GM18909 (cell line): ENCODE measurements around the gene PDHX.

ENCODE experiments used
- ATAC-seq: cut with Tn5 transposase; IDR thresholded peaks from one replicate; pipeline ENCODE4 v1.9.1; 2021; ENCODE audit warnings: mild to moderate bottlenecking; ENCODE audit not compliant: unreplicated experiment, poor library complexity

Gene PDHX

DNA sequence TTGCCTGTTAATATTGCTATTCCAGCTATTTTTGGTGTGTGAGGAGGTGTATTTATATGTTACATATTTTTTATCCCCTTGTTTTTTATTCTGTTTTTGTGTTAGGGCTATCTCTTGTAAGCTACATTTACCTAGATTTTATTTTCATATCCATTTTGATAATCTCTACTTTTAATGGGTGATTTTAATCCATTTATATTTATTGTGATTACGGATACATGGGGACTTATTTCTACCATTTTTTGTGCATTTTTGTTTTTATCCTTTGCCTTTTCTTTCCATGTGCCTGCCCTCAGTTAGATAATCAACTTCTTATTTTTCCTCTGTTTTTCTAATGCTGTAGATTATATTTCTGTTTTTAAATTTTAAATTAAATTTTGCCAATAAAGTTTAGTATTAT, 28.3 kb downstream of the PDHX start:
- no peak for ATAC-seq

DNA sequence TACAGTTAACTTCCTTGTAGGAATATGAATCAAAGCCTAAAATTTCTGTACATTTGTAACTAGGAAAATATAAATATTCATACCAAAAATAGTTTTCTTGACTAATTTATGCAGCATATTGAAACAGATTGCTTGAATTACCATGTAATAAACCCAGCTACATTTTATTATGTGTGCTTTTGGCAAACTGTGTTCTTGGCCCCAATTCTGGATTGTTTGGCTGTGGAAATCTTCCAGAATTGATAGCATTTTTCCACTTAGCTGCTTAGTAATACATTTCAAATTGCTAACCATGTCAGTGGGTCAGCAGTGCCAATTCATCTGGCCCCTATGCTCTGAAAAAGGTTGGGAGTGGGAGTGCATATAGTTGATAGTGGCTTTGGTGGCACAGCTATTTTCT, 32.3 kb downstream of the PDHX start:
- ATAC-seq = no peak

DNA sequence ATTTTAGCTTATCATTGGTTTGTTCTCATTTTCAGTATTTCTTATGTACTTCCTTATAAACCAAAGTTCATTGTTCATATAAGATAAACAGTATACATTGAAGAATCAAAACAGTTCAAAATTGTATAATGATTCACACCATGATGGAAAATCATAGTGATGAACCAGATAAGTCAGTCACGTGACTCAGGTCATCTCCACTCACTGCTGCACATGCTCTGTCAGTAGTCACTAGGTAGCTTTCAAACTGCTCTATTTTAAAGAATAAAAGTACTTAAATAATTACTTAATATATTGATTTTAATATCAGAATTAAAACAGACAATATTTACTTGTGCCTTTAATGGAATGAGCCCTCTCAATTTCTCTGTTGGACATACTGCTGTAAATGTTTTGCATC, 37.5 kb downstream of the PDHX start:
- no peak for ATAC-seq

DNA sequence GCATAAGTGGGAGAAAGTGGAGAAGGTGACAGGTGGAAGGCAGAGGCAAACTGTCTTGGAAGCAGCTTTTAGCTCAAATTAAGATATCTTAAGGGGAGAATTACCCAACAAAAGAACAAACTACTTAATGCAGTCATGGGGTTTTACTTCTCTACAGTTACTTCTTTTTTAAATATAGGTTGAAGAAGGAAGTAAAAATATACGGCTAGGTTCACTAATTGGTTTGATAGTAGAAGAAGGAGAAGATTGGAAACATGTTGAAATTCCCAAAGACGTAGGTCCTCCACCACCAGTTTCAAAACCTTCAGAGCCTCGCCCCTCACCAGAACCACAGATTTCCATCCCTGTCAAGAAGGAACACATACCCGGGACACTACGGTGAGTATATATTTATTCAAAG, 40.8 kb downstream of the PDHX start:
- no peak for ATAC-seq

DNA sequence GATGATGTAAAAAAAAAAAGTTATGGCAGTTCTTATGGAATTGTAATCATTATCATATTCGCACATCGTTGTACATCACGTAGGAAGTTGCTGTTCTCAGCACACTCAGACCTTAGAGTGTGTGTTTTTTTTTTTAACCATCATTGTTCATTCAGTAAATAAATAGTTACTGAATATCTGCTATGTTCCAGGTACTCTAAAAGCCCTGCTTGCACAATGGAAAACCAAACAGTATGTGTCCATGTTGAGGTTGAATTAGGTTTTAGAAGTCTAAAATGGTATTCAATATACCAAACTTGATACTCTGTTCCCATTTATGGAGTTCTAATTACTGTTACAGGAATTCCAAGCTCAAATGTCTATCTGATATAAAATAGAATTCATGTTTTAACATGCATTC, 41.2 kb downstream of the PDHX start:
- no peak for ATAC-seq

DNA sequence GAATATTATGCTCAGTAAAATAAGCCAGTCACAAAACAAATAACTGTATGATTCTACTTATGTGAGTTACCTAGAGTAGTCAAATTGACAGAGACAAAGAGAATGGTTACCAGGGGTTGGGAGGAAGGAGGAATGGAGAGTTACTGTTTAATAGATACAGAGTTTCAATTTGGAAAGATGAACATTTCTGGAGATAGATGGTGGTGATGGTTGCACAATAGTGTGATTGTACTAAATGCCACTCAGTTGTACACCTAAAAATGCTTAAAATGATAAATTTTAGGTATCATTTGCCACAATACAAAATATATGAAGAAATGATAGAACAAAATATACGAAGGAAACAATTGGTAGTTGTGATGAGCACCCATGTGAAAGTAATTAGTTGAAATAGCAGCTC, 43.4 kb downstream of the PDHX start:
- no peak for ATAC-seq

DNA sequence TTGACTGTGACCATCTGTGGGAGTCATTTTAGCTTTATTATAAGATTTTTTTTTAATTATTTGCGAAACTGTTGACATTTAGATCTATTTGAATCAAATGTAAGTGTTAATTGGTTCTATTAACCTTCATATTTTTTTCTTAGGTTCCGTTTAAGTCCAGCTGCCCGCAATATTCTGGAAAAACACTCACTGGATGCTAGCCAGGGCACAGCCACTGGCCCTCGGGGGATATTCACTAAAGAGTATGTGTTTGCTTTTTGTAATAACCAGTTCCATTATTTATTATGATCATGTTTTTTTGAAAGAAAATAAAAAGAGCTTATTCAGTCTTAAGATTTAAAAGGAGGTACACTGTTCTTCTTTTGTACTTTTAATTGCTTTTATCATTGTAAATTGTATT, 43.9 kb downstream of the PDHX start:
- ATAC-seq = no peak

DNA sequence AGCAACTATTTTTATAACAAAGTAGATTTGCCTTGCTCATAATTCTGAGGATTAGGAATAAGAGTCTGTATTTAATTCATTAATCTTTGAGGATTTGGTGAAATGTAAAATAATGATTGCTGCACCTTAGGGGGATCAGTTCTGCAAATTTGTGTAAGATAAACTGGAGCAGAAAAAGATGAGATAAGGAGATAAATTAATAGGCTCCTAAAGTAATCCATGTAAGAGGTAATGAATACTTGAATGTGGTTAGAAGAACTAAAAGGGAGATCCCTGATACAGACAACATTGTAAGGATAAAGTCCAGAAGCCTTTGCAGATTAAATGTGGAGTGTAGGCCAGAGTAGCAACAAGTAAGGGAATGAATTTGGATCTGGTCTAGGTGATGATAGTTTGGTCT, 45.6 kb downstream of the PDHX start:
- ATAC-seq = no peak

DNA sequence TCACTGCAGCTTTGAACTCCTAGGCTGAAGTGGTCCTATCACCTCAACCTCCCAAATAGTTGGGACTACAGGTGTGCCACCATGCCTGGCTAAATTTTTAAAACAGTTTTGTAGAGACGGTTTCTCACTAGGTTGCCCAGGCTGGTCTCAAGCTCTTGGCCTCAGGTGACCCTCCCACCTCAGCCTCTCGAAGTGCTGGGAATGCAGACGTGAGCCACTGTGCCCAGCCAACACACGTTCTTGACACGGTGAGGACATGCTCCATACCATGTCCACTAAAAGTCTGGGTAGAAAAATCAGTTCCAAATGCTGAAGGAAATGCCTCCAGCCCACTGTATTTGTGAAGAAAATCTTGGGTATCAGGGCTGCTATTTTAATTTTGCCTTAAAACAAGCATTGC, 46.9 kb downstream of the PDHX start:
- ATAC-seq = no peak

DNA sequence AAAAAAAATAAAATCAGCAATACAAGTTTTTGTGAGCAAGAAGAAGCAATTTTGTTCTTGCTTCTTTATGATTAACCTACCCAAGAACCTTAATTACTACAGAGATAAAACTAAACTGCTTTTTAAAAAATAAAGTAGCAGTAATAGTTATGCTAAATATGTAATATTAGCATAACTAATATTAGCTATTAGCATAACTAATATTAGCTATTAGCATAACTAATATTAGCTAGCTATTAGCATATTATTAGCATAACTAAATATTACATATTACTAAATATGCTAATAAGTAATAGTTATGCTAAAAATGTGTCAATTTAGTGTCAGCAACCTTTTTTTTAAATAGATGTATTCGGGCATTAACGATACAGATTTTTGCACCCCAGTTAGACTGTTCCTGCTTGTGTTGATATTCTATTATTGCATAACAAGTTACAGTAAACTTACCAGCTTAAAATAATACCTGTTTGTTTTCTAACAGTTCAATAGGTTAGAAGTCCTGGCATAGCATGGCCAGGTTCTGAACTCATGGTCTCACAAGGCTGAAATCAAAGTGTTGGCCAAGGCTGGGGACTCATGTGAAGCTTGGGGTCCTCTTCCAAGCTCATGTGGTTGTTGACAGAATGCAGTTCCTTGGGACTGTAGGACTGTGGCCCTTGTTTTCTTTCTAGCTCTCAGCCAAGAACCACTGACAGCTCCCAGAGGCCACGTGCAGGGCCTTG, 48.4 kb downstream of the PDHX start:
- no peak for ATAC-seq

DNA sequence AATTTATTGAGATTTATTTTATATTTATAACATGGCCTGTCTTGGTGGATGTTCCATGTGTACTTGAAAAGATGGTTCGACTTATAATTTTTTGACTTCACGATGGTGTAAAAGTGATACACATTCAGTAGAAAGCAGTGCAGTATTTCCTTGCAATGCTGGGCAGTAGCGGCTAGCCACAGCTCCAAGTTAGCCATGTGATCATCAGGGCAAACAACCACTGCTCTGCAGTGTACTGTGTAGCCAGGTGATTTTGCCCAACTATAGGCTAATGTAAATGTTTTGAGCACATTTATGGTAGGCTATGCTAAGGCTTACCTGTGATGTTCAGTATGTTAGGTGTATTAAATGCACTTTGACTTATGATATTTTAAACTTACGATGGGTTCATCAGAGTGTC, 52.4 kb downstream of the PDHX start:
- no peak for ATAC-seq

DNA sequence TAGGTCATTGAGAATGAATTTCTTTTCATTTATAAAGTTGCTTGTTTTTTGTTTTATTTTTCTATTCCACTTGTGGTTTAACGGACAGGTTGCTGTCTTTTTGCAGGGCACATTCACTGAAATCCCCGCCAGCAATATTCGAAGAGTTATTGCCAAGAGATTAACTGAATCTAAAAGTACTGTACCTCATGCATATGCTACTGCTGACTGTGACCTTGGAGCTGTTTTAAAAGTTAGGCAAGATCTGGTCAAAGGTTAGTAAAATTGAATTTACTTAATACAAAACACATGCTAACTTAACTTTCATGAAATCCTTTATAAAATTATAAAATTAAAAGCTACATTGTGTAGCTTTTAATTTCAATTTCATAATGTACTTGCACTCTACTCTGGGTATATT, 53.6 kb downstream of the PDHX start:
- no peak for ATAC-seq

DNA sequence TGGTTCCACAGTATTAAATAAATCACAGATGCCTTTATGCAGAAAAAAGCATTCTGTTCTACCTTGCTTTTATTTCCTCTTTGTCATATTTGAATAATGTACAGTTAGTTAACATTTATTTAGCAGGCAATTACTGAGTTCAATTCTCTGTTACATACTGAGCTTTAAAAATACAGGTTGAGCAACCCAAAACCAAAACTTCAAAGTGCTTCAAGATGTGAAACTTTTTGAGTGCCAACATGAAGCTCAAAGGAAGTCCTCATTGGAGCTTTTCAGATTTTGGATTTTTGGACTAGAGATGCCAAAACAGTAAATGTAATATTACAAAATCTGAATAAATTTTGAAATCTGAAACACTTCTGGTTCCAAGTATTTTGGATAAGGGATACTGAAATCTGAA, 54.1 kb downstream of the PDHX start:
- ATAC-seq = no peak

DNA sequence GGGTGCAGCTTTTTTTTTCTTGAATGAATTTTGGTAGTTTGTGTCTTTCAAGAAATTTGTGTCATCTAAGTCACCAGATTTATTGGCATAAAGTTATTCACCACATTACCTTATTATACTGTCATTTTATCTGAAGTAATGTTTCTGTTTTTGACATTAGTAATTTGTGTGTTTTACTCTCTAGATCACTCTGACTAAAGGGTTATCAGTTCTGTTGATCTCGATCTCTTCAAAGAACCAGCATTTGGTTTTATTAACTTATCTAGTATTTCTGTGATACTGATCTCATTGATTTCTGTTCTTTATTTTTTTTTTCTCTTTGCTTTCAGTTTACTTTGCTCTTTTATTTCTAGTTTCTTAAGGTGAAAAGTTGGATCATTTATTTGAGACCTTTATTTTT, 55.5 kb downstream of the PDHX start:
- ATAC-seq = no peak

DNA sequence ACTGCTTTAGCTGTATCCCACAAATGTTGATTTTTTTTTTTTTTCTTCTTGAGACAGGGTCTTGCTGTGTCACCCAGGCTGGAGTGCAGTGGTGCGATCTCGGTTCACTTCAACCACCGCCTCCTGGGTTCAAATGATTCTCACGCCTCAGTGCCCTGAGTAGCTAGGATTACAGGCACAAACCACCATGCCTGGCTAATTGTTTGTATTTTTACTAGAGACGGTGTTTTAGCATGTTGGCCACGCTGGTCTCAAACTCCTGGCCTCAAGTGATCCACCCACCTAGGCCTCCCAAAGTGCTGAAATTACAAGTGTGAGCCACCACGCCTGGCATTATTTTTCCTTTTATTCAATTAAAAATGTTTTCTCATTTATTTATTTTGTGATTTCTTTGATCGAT, 55.9 kb downstream of the PDHX start:
- no peak for ATAC-seq

DNA sequence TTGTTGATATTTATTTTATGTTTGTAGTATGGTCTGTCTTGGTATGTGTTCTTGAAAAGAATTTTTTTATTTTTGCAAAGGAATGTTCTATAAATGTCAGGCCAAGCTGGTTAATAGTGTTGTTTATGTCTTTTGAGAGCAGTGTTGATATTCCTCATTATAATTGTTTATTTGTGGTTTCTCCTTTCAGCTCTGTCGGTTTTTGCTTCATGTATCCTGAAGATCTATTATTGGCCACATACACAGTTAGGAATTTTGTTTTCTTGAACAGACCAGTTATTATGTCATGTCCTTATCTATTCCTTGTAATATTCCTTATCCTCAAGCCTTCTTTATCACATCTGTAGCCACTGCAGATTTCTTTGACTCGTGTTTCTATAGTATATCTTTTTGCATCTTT, 56.5 kb downstream of the PDHX start:
- no peak for ATAC-seq

DNA sequence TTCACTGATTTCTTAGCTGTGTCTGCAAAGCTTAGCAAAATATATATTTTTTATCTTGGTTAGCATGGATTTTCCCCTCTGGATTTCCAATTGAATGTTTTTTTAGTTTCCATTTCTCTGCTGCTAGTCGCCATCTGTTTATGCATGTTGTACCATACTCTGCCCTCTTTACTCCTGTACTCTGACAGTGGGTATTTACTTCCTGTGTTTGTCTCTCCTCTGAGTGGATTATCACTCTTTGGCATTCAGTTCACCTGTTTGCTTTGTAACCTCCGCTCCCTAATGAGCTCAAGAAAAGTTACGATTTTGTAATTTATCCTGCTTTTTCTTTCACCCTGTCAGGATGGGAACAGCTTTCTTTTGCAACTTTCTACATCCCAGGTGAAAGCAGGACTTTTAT, 59.1 kb downstream of the PDHX start:
- ATAC-seq = no peak

DNA sequence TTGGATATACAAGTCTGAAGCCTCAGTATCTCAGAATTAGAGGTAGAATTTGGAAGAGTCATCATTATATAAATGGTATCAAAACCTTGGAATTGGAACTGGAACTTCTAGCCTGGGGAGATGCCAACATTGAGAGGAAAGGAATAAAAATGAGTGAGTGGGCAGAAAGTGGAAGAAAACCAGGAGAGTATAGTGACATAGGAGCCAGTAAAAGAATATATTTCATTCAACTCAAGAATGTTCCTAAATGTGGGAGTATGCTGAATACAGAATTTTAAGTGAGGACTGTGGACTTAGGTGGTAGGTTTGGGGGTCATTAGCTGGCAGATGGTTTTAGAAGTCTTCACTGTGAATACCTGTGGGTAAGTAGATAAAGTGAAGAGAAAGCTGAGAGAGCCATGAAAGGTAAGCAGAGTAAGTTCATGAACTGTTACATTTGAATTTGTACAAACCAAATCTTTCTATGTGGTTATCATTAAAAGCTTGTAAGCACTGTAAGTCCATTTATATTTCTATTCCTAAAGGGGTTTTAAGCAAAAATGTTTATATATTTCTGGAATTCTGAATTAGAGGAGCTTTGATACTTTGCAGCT, 60.2 kb downstream of the PDHX start:
- no peak for ATAC-seq

DNA sequence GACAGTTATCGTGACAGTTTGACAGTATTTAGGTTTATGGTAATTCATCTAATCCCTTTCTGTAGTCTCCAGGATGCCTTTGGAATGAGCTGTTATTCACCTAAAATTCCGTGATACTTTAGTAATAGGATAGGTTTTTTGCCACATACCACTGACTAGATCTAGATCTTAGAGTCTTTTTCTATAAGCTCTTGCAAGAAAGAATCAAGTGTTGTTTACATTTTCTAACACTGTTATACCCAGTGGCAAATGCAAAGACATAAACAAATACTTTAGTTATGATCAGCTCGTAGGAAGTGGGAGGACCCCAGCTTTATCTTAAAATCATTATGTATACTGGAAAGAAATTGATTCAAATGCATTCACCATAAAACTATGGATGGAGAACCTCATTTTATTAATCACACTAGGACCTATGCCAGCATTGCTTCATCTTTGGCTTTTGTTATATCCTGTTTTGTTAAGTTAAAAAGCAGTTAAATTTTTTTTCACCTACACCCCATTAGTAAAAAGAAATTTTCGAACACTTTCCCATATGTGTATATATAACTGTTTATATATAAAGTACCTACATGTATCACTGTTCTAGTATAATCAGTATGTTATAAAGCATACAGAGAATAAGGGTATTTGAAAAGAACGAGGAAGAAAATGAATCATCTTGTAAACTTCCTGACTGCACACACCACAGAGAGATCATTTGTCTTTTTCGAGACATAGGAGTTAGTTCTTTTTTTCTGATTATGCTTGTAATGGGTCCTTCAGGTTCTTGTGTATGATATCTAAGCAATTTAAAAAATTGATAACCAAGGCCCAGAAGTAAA, 60.9 kb downstream of the PDHX start:
- no peak for ATAC-seq

DNA sequence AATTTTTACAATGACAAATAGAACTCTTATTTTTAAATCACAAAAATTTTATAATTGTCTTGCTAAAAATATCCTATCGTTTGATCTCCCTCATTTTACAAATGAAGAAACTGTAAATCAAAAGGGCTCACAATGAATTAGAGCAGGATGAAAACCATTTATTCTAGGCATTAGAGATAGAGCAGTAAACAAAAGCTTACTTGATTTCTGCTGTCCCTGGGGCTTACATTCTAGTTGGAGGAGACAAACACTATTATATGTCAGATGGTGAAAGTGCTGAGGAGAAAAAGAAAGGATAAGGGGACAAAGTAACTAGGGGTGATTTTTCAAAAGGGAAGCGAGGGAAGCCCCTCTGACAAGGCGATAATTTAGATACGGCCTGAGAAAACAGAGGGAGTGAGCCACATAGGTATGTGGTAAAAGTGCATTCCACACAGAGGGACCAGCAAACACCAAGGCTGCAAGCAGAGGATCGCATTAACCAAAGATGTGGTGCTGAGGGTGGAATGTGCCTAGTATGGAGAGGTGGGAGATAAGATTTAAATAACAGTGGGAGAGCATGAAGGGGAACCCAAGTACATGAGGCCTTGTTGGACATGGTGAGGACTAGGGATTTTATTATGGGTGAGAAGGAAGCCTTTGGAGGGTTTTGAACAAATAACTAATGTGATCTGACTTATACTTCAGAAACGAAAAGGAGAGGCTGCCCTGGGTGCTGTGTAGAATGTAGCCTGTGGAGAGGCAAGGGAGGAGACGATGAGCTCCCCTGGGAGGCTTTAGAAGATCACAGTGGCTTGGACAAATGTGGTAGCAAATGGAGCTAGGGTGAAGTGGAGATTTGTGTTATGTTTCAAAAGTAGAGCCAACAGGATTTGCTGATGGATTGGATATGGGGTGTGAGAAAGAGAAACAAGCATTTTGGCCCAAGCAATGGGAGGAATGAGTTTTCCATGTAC, 62.1 kb downstream of the PDHX start:
- ATAC-seq = no peak

DNA sequence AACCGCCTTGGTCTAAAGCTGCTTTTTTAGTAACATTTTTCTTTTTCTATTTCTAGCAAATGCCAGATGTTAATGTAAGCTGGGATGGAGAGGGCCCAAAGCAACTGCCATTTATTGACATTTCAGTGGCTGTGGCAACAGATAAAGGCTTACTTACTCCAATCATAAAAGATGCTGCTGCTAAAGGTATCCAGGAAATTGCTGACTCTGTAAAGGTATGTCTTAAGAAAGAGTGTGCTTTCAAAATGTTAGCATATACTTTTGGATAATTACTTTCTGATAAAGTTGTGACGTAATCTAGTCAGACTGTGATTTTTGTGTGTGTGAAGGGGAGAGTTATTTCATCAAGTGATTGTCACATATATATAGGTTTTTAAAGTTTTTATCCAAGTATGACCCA, 68.1 kb downstream of the PDHX start:
- no peak for ATAC-seq
